WTC11 (cell line): ENCODE measurements around the gene MTARC1. TPM values are rescaled to one million over a fixed set of nuclear protein-coding genes. Genes with fewer than 3 reads are reported as not detected.

ENCODE experiments used
- ATAC-seq: fragments of 200-7000 bp; cut with Tn5 transposase; 2 replicates; pipeline ENCODE4 v1.10.0; 2021; ENCODE audit warnings: mild to moderate bottlenecking, moderate library complexity
- CTCF ChIA-PET: fragments of 300-600 bp; sonication (Branson Sonifier 250); formaldehyde crosslinking; loops from one replicate; lab custom pipeline; 2021; ENCODE audit warnings: antibody characterized with exemption; lab: Charles Lee
- POLR2A ChIA-PET: fragments of 350-600 bp; sonication (Branson Sonifier 250); formaldehyde crosslinking; loops from one replicate; lab custom pipeline; 2021; ENCODE audit warnings: antibody characterized with exemption; lab: Charles Lee
- DNase-seq: peaks from one replicate; pipeline ENCODE4 v3.0.0; 2021; ENCODE audit warnings: low spot score
- H3K27ac Mint-ChIP-seq: 2 replicates; pipeline ENCODE4 v1.8.0; 2021; ENCODE audit warnings: mixed read lengths
- H3K27me3 Mint-ChIP-seq: 2 replicates; pipeline ENCODE4 v1.8.0; 2021; ENCODE audit warnings: low read depth, mild to moderate bottlenecking, moderate library complexity, mixed read lengths
- H3K36me3 Mint-ChIP-seq: 2 replicates; pipeline ENCODE4 v1.8.0; 2021; ENCODE audit warnings: mixed read lengths
- H3K4me1 Mint-ChIP-seq: 2 replicates; pipeline ENCODE4 v1.8.0; 2022; ENCODE audit warnings: mixed read lengths
- H3K4me3 Mint-ChIP-seq: 2 replicates; pipeline ENCODE4 v1.8.0; 2021; ENCODE audit warnings: mild to moderate bottlenecking, moderate library complexity, mixed read lengths
- H3K9me3 Mint-ChIP-seq: 2 replicates; pipeline ENCODE4 v1.8.0; 2021; ENCODE audit warnings: mixed read lengths
- AFF4 ChIP-seq: sonication (generic); formaldehyde crosslinking; IDR thresholded peaks from 2 replicates; pipeline ENCODE4 v1.8.1; 2023; ENCODE audit warnings: mild to moderate bottlenecking, missing genetic modification reagents, borderline replicate concordance
- CBFB ChIP-seq: sonication (generic); formaldehyde crosslinking; IDR thresholded peaks from 2 replicates; pipeline ENCODE4 v1.8.1; 2022; ENCODE audit warnings: mild to moderate bottlenecking, low read depth, missing genetic modification reagents
- CTCF ChIP-seq: fragments of 200-600 bp; IDR thresholded peaks from 2 replicates; pipeline ENCODE4 v1.8.0; 2022; ENCODE audit warnings: antibody characterized with exemption
- GRHL2 ChIP-seq: fragments of 250-450 bp; sonication (Bioruptor Pico); IDR thresholded peaks from 2 replicates; pipeline ENCODE4 v1.8.0; 2022; ENCODE audit warnings: mild to moderate bottlenecking, moderate library complexity; ENCODE audit not compliant: insufficient replicate concordance, severe bottlenecking
- GTF2I ChIP-seq: fragments of 250-450 bp; sonication (Bioruptor Pico); conservative IDR thresholded peaks from 2 replicates; pipeline ENCODE4 v1.4.0; 2021; ENCODE audit warnings: mild to moderate bottlenecking
- HMGA2 ChIP-seq: fragments of 250-450 bp; sonication (Bioruptor Pico); IDR thresholded peaks from 2 replicates; pipeline ENCODE4 v1.4.0; 2021; ENCODE audit warnings: mild to moderate bottlenecking, moderate library complexity
- IRF1 ChIP-seq: sonication (generic); formaldehyde crosslinking; IDR thresholded peaks from 2 replicates; pipeline ENCODE4 v1.8.0; 2023; ENCODE audit warnings: missing genetic modification reagents
- NR3C1 ChIP-seq: sonication (generic); formaldehyde crosslinking; conservative IDR thresholded peaks from 2 replicates; pipeline ENCODE4 v1.8.1; 2023; ENCODE audit warnings: low read depth, mild to moderate bottlenecking, missing genetic modification reagents
- RELA ChIP-seq: sonication (generic); formaldehyde crosslinking; IDR thresholded peaks from 2 replicates; pipeline ENCODE4 v1.8.1; 2022; ENCODE audit warnings: missing genetic modification reagents, mild to moderate bottlenecking, borderline replicate concordance
- SMAD4 ChIP-seq: sonication (generic); formaldehyde crosslinking; IDR thresholded peaks from 2 replicates; pipeline ENCODE4 v1.8.0; 2022; ENCODE audit warnings: mild to moderate bottlenecking, missing genetic modification reagents
- TEAD4 ChIP-seq: sonication (generic); formaldehyde crosslinking; IDR thresholded peaks from 2 replicates; pipeline ENCODE4 v1.8.0; 2022; ENCODE audit warnings: mild to moderate bottlenecking, missing genetic modification reagents
- USF2 ChIP-seq: sonication (generic); formaldehyde crosslinking; IDR thresholded peaks from 2 replicates; pipeline ENCODE4 v1.8.1; 2023; ENCODE audit warnings: mild to moderate bottlenecking, missing genetic modification reagents, moderate library complexity
- ZNF138 ChIP-seq: sonication (generic); formaldehyde crosslinking; conservative IDR thresholded peaks from 2 replicates; pipeline ENCODE4 v1.8.1; 2022; ENCODE audit warnings: mild to moderate bottlenecking, moderate library complexity, missing genetic modification reagents
- ZNF396 ChIP-seq: fragments of 250-450 bp; sonication (Bioruptor Pico); IDR thresholded peaks from 2 replicates; pipeline ENCODE4 v1.8.0; 2021; ENCODE audit warnings: mild to moderate bottlenecking, moderate library complexity, borderline replicate concordance
- ZNF423 ChIP-seq: fragments of 250-450 bp; sonication (Bioruptor Pico); IDR thresholded peaks from 2 replicates; pipeline ENCODE4 v2.1.2; 2022; ENCODE audit warnings: mild to moderate bottlenecking, moderate library complexity
- ZNF532 ChIP-seq: fragments of 250-450 bp; sonication (Bioruptor Pico); IDR thresholded peaks from 2 replicates; pipeline ENCODE4 v1.9.0; 2021; ENCODE audit warnings: mild to moderate bottlenecking, borderline replicate concordance
- ZNF671 ChIP-seq: fragments of 250-450 bp; sonication (Bioruptor Pico); IDR thresholded peaks from 2 replicates; pipeline ENCODE4 v1.8.0; 2021; ENCODE audit warnings: mild to moderate bottlenecking
- total RNA-seq: library from RNA; stranded (reverse); gene quantifications from 3 replicates; pipeline ENCODE4 v1.2.3, GENCODE V29; 2021

The MTARC1 gene
- total RNA-seq, 1 experiment from 2014 or later = 25.8 TPM

- H3K4me3 Mint-ChIP-seq = no peak overlapping the region
- ChIA-PET POLR2A (no interaction called here), CTCF (interaction anchor here (1.2 kb wide), 1 partner anchor 488 kb away, joined by 3 read pairs; no protein-coding TSS in a partner anchor)
- H3K9me3 Mint-ChIP-seq = no peaks in the 10 kb centered on the region
- peaks cover 7% of the 10 kb centered on the region for H3K4me1 Mint-ChIP-seq
- no peaks in the 10 kb centered on the region for H3K27me3 Mint-ChIP-seq
- H3K36me3 Mint-ChIP-seq = peaks cover 5% of the 10 kb centered on the region
- H3K27ac Mint-ChIP-seq = no peak overlapping the region
- DNase-seq (no peak), ATAC-seq (no peak)
- no peak for TF ChIP-seq CTCF
- no peak for TF ChIP-seq HMGA2 (CRISPR knock-in tag)
- TF ChIP-seq AFF4 = no peak
- TF ChIP-seq ZNF671 (CRISPR knock-in tag) = no peak
- no peak for TF ChIP-seq GRHL2 (CRISPR knock-in tag)
- no peak for TF ChIP-seq SMAD4 (CRISPR knock-in tag)
- TF ChIP-seq RELA (CRISPR knock-in tag) = no peak
- TF ChIP-seq ZNF423 = no peak
- no peak for TF ChIP-seq IRF1
- no peak for TF ChIP-seq TEAD4 (CRISPR knock-in tag)
- no peak for TF ChIP-seq ZNF396 (CRISPR knock-in tag)
- no peak for TF ChIP-seq NR3C1 (CRISPR knock-in tag)
- no peak for TF ChIP-seq GTF2I (CRISPR knock-in tag)
- TF ChIP-seq USF2 (CRISPR knock-in tag) = no peak
- no peak for TF ChIP-seq ZNF138 (CRISPR knock-in tag)
- no peak for TF ChIP-seq CBFB (CRISPR knock-in tag)
- TF ChIP-seq ZNF532 (CRISPR knock-in tag) = no peak
- TF ChIP-seq, all 79 proteins: peak for 0
Observed at GRCh38 chr1:220769205-220769604, 17.5 kb upstream of the MTARC1 start.
